ENCODE data around the gene SPHK2. TPM values are rescaled to one million over a fixed set of nuclear protein-coding genes. Genes with fewer than 3 reads are reported as not detected.

Gene SPHK2
- polyA plus RNA-seq, 1 of the 3 experiments (the other 2 are of a cell fraction) = 14.8 TPM

DNA sequence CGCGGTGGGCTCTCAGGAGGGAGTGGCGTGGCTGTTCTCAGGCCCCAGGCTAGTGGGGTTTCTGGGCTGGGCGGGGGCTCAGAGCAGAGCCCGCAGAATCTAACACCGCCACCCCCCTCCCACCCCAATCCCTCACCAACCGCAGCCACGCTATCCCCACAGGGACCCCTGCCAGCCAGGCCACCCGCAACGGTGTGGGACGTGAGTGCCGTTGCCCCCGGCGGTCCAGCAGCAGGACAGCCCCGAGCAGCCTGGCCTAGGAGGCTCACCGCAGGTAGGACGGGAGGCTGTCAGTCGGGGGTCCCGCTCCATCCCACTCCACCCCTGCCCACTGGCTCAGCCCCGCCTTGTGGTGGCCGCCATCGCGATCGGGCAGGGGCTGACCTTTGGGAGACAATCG lies 53.7 kb downstream of the SPHK2 start, which contains the start of gene NTN5:
TSS of gene NTN5 (minus strand) at position 24 of the 400 bp plus-strand sequence. CDS start 2,031 bp downstream, outside the sequence.
- Histone ChIP-seq H3K36me3 (replicated peaks in 1 of 2; ENCODE audit: control insufficient read depth in 1 of 2, insufficient read depth in 2 of 2, low read length in 1 of 2) (no peaks in the 10 kb centered on the region), H3K4me2 (no peak within 1 kb of the TSS), H3K9me2 (no peaks in the 10 kb centered on the region), H3K79me2 (ENCODE audit: insufficient read depth) (no peaks in the 10 kb centered on the region), H3K4me1 (ENCODE audit: control insufficient read depth in 1 of 2, insufficient read depth in 2 of 2, low read depth in 1 of 2, low read length in 1 of 2) (peaks cover 0 to 8% of the 10 kb centered on the region in 2 experiments; a peak in 1 of 4 replicates), H3K9me3 (no peaks in the 10 kb centered on the region), H4K20me1 (ENCODE audit: insufficient read depth) (no peaks in the 10 kb centered on the region), H3K27ac (ENCODE audit: low read depth in 2 of 2, low read length in 1 of 2) (no peak within 1 kb of the TSS), H3K9ac (no peak within 1 kb of the TSS), H3K27me3 (ENCODE audit: insufficient read depth) (no peaks in the 10 kb centered on the region), H3F3A (replicated peaks; ENCODE audit: insufficient read depth) (no peaks in the 10 kb centered on the region), H2AFZ (ENCODE audit: low read depth) (no peak within 1 kb of the TSS), H3K4me3 (ENCODE audit: low read depth in 2 of 2, low read length in 1 of 2) (no peak within 1 kb of the TSS)
- ChIA-PET CTCF (interaction anchor here (3.3 to 3.7 kb wide), 3 partner anchors 19 to 40 kb away, joined by 19 to 35 read pairs (median 30); partner anchors contain the start of gene CA11), POLR2A (no interaction called here)
- WGBS (ENCODE audit: low lambda C conversion rate) = 92% methylated on average over 13 of the region's 25 CpGs
- DNase-seq = no peak
- TF ChIP-seq, protein P1, sequence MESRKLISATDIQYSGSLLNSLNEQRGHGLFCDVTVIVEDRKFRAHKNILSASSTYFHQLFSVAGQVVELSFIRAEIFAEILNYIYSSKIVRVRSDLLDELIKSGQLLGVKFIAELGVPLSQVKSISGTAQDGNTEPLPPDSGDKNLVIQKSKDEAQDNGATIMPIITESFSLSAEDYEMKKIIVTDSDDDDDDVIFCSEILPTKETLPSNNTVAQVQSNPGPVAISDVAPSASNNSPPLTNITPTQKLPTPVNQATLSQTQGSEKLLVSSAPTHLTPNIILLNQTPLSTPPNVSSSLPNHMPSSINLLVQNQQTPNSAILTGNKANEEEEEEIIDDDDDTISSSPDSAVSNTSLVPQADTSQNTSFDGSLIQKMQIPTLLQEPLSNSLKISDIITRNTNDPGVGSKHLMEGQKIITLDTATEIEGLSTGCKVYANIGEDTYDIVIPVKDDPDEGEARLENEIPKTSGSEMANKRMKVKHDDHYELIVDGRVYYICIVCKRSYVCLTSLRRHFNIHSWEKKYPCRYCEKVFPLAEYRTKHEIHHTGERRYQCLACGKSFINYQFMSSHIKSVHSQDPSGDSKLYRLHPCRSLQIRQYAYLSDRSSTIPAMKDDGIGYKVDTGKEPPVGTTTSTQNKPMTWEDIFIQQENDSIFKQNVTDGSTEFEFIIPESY (IDR thresholded peaks at IDR 0.05; ENCODE audit: borderline replicate concordance, low read depth) = no peak
- TF ChIP-seq TAF1 (IDR thresholded peaks at IDR 0.05; ENCODE audit: borderline replicate concordance, low read depth, low read length) (no peak), RXRA (IDR thresholded peaks at IDR 0.05; ENCODE audit: borderline replicate concordance, low read depth) (no peak), MAX (IDR thresholded peaks at IDR 0.05; ENCODE audit: low read depth) (no peak), ELF1 (IDR thresholded peaks at IDR 0.05) (no peak), SMC3 (IDR thresholded peaks at IDR 0.05; ENCODE audit: low read depth, low read length) (no peak), NFIC (IDR thresholded peaks at IDR 0.05; ENCODE audit: borderline replicate concordance) (no peak), FOSL2 (IDR thresholded peaks at IDR 0.05; ENCODE audit: borderline replicate concordance, low read depth) (no peak), RFX5 (IDR thresholded peaks at IDR 0.05; ENCODE audit: low read length) (no peak), TEAD4 (IDR thresholded peaks at IDR 0.05; ENCODE audit: borderline replicate concordance, insufficient read depth) (no peak), GATA2 (CRISPR knock-in tag; IDR thresholded peaks at IDR 0.05) (no peak)
- TF ChIP-seq, protein P2, sequence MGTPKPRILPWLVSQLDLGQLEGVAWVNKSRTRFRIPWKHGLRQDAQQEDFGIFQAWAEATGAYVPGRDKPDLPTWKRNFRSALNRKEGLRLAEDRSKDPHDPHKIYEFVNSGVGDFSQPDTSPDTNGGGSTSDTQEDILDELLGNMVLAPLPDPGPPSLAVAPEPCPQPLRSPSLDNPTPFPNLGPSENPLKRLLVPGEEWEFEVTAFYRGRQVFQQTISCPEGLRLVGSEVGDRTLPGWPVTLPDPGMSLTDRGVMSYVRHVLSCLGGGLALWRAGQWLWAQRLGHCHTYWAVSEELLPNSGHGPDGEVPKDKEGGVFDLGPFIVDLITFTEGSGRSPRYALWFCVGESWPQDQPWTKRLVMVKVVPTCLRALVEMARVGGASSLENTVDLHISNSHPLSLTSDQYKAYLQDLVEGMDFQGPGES (IDR thresholded peaks at IDR 0.05; ENCODE audit: low read depth, low read length) = no peak
- TF ChIP-seq, protein P3, sequence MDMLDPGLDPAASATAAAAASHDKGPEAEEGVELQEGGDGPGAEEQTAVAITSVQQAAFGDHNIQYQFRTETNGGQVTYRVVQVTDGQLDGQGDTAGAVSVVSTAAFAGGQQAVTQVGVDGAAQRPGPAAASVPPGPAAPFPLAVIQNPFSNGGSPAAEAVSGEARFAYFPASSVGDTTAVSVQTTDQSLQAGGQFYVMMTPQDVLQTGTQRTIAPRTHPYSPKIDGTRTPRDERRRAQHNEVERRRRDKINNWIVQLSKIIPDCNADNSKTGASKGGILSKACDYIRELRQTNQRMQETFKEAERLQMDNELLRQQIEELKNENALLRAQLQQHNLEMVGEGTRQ (IDR thresholded peaks at IDR 0.05; ENCODE audit: borderline replicate concordance, low read depth, low read length) = no peak
- TF ChIP-seq, protein P4, sequence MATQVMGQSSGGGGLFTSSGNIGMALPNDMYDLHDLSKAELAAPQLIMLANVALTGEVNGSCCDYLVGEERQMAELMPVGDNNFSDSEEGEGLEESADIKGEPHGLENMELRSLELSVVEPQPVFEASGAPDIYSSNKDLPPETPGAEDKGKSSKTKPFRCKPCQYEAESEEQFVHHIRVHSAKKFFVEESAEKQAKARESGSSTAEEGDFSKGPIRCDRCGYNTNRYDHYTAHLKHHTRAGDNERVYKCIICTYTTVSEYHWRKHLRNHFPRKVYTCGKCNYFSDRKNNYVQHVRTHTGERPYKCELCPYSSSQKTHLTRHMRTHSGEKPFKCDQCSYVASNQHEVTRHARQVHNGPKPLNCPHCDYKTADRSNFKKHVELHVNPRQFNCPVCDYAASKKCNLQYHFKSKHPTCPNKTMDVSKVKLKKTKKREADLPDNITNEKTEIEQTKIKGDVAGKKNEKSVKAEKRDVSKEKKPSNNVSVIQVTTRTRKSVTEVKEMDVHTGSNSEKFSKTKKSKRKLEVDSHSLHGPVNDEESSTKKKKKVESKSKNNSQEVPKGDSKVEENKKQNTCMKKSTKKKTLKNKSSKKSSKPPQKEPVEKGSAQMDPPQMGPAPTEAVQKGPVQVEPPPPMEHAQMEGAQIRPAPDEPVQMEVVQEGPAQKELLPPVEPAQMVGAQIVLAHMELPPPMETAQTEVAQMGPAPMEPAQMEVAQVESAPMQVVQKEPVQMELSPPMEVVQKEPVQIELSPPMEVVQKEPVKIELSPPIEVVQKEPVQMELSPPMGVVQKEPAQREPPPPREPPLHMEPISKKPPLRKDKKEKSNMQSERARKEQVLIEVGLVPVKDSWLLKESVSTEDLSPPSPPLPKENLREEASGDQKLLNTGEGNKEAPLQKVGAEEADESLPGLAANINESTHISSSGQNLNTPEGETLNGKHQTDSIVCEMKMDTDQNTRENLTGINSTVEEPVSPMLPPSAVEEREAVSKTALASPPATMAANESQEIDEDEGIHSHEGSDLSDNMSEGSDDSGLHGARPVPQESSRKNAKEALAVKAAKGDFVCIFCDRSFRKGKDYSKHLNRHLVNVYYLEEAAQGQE (IDR thresholded peaks at IDR 0.05; ENCODE audit: low read depth, low read length) = no peak

Data from SK-N-SH (cell line).